Ovary (tissue), 3 donors: ENCODE data around the gene DSCAM.

Experiments
- CTCF ChIP-seq, 3 donors: fragments of 450-650 bp in 2 of 3; fragments of 200-600 bp in 1 of 3; IDR thresholded peaks; one replicate each; pipeline versions ENCODE4 v1.5.1 to v1.8.0; 2016 to 2022; ENCODE audit warnings: antibody characterized with exemption in 3 of 3, mild to moderate bottlenecking in 1 of 3
- EP300 ChIP-seq: sonication (generic); formaldehyde crosslinking; IDR thresholded peaks from one replicate; pipeline ENCODE4 v1.6.1; 2017; ENCODE audit warnings: antibody characterized with exemption
- donor health status: DM: no; HTN: no; CAD: no.

GRCh38 chr21:40351006-40351405 is 496.0 kb downstream of the DSCAM start:
- no peak for TF ChIP-seq CTCF (IDR thresholded peaks at IDR 0.05)
- TF ChIP-seq EP300: no peak
